GM12875 (cell line): Measurements from ENCODE around the gene TPSG1.
"Not testable (repeated sequence)": the region's sequence is repeated elsewhere in the genome, so short reads cannot be mapped to it uniquely, and the experiment has no call there.

Experiments
- H3K4me3 ChIP-seq: one replicate; pipeline ENCODE4 v1.5.1; 2011; ENCODE audit warnings: low read depth, low read length, control low read depth
- CTCF ChIP-seq: IDR thresholded peaks from 2 replicates; pipeline ENCODE4 v1.5.1; 2011; ENCODE audit warnings: low read depth, mild to moderate bottlenecking, control low read depth, inconsistent platforms, low read length, moderate library complexity, borderline replicate concordance; ENCODE audit not compliant: insufficient read depth

TPSG1 gene

GRCh38 chr16:1225051-1225451 is at the start of gene TPSG1:
TPSG1 (minus strand) TSS chr16:1225268; CDS start chr16:1225252, 16 bp downstream.
- TF ChIP-seq CTCF = no peak

GRCh38 chr16:1274767-1275166 is 49.7 kb upstream of the TPSG1 start:
- no peak for TF ChIP-seq CTCF
- H3K4me3 ChIP-seq = no peak overlapping the region

More at GRCh38 chr16:1225051-1225451, at the start of gene TPSG1:
- H3K4me3 ChIP-seq = no peak within 1 kb of the TSS

- H3K4me3 ChIP-seq = no peak overlapping the region
- TF ChIP-seq CTCF = no peak
Measured at GRCh38 chr16:1273816-1274215, 48.7 kb upstream of the TPSG1 start.

GRCh38 chr16:1272453-1273198 is 47.6 kb upstream of the TPSG1 start:
- TF ChIP-seq CTCF = no peak
- H3K4me3 ChIP-seq = no peak overlapping the region

GRCh38 chr16:1271724-1272413 is 46.8 kb upstream of the TPSG1 start:
- H3K4me3 ChIP-seq = not testable (repeated sequence)

GRCh38 chr16:1271380-1271723 is 46.3 kb upstream of the TPSG1 start:
- no peak for TF ChIP-seq CTCF
- H3K4me3 ChIP-seq = no peak overlapping the region

GRCh38 chr16:1269418-1269817 is 44.4 kb upstream of the TPSG1 start:
- H3K4me3 ChIP-seq = not testable (repeated sequence)

GRCh38 chr16:1265826-1266225 is 40.8 kb upstream of the TPSG1 start:
- no peak for TF ChIP-seq CTCF
- no peak overlapping the region for H3K4me3 ChIP-seq
